GM10248 (cell line): ENCODE measurements around the gene NOC2L.

ENCODE experiments used
- CTCF ChIA-PET: fragments of 300-600 bp; sonication (Branson Sonifier 250); formaldehyde crosslinking; extraction: SDS; loops from one replicate; lab custom pipeline; 2021; ENCODE audit warnings: antibody characterized with exemption; lab: Yijun Ruan, JAX
- POLR2A ChIA-PET: fragments of 350-650 bp; sonication (Branson Sonifier 250); formaldehyde crosslinking; extraction: SDS; loops from one replicate; lab custom pipeline; 2020; ENCODE audit warnings: antibody characterized with exemption; lab: Yijun Ruan, JAX
- DNase-seq: peaks from one replicate; pipeline ENCODE4 v3.0.0; 2012; ENCODE audit errors: extremely low spot score
- CTCF ChIP-seq: IDR thresholded peaks from 2 replicates; pipeline ENCODE4 v1.5.1; 2012; ENCODE audit warnings: mild to moderate bottlenecking, low read depth; ENCODE audit errors: extremely low read depth, missing control alignments, control extremely low read depth

NOC2L gene

GRCh38 chr1:954927-955326, 4.1 kb downstream of the NOC2L start:
- ChIA-PET CTCF (no interaction called here), POLR2A (no interaction called here)
- DNase-seq = no peak
- no peak for TF ChIP-seq CTCF

- ChIA-PET POLR2A (no interaction called here), CTCF (no interaction called here)
- no peak for TF ChIP-seq CTCF
- no peak for DNase-seq
These were observed 5.3 kb downstream of the NOC2L start for GRCh38 chr1:953524-954320.

- TF ChIP-seq CTCF = no peak
- ChIA-PET CTCF (no interaction called here), POLR2A (no interaction called here)
- DNase-seq = no peak
These were observed 6.5 kb downstream of the NOC2L start for GRCh38 chr1:952603-953002.

- POLR2A ChIA-PET = no interaction called here
These were observed 6.9 kb downstream of the NOC2L start for GRCh38 chr1:952201-952600.

GRCh38 chr1:951364-951763, 7.7 kb downstream of the NOC2L start:
- ChIA-PET POLR2A (no interaction called here), CTCF (no interaction called here)
- peak; percentile 26 for TF ChIP-seq CTCF
- no peak for DNase-seq

More at GRCh38 chr1:952201-952600, 6.9 kb downstream of the NOC2L start:
- CTCF ChIA-PET = no interaction called here
- no peak for DNase-seq
- TF ChIP-seq CTCF = no peak

- DNase-seq = no peak
- no peak for TF ChIP-seq CTCF
- CTCF ChIA-PET = no interaction called here
- POLR2A ChIA-PET = no interaction called here
These were observed 8.2 kb downstream of the NOC2L start for GRCh38 chr1:950881-951280.

GRCh38 chr1:950268-950667, 8.8 kb downstream of the NOC2L start:
- no peak for TF ChIP-seq CTCF
- CTCF ChIA-PET = no interaction called here
- POLR2A ChIA-PET = no interaction called here
- no peak for DNase-seq
